Colonic mucosa (tissue), 4 donors: ENCODE results near the gene PAM16. TPM values are rescaled to one million over a fixed set of nuclear protein-coding genes. Genes with fewer than 3 reads are reported as not detected.
"Not testable (repeated sequence)": the region's sequence is repeated elsewhere in the genome, so short reads cannot be mapped to it uniquely, and the experiment has no call there.

ENCODE experiments used
- DNase-seq: peaks from one replicate; pipeline ENCODE4 v3.0.0-alpha.2; 2020
- H3K27ac ChIP-seq: fragments of 200-600 bp; one replicate; pipeline ENCODE4 v1.8.0; 2021
- H3K27me3 ChIP-seq: fragments of 200-600 bp; one replicate; pipeline ENCODE4 v1.8.0; 2021
- H3K36me3 ChIP-seq: fragments of 200-600 bp; one replicate; pipeline ENCODE4 v1.8.0; 2021
- H3K4me1 ChIP-seq: fragments of 200-600 bp; one replicate; pipeline ENCODE4 v1.8.0; 2021; ENCODE audit warnings: mild to moderate bottlenecking
- H3K4me3 ChIP-seq: fragments of 200-600 bp; one replicate; pipeline ENCODE4 v1.8.0; 2021
- H3K9ac ChIP-seq, 2 donors: one replicate each; pipeline ENCODE4 v1.7.0; 2013; ENCODE audit warnings: control low read depth in 2 of 2, low read depth in 2 of 2, low read length in 2 of 2
- H3K9me3 ChIP-seq: fragments of 200-600 bp; one replicate; pipeline ENCODE4 v1.8.0; 2021
- intact Hi-C: fragments of 100-400 bp; cut with DNase I; formaldehyde crosslinking; loops from one replicate; pipeline ENCODE4 v1.14.1; 2022
- total RNA-seq, 2 donors: library from RNA; stranded (reverse); fragmentation: NEBNext Ultra II Directional in 1 of 2; extraction: Animal tissue kit (Norgen Biotek cat#: 25700) in 1 of 2; gene quantifications; one replicate each; pipeline ENCODE4 v1.2.1, GENCODE V29; 2021
- TF ChIP-seq, protein P1 (sequence below): fragments of 200-600 bp; IDR thresholded peaks from one replicate; pipeline ENCODE4 v1.8.0; 2022; ENCODE audit warnings: antibody characterized with exemption, mild to moderate bottlenecking
- donor health status: healthy.
- donor health status: DM: no; HTN: no; CAD: no.
- donor health status: DM: no; HTN: no; CAD: no.

The PAM16 gene
- total RNA-seq, 2 donors from 2014 or later = 28.2 to 43.6 TPM

- H3K27me3 ChIP-seq = no peaks in the 10 kb centered on the region
- no peaks in the 10 kb centered on the region for H3K4me1 ChIP-seq
- H3K27ac ChIP-seq = no peak overlapping the region
- no peak overlapping the region for H3K4me3 ChIP-seq
- no peaks in the 10 kb centered on the region for H3K9me3 ChIP-seq
- intact Hi-C loops = no loop called here
- H3K36me3 ChIP-seq = no peaks in the 10 kb centered on the region
- TF ChIP-seq, protein P1, sequence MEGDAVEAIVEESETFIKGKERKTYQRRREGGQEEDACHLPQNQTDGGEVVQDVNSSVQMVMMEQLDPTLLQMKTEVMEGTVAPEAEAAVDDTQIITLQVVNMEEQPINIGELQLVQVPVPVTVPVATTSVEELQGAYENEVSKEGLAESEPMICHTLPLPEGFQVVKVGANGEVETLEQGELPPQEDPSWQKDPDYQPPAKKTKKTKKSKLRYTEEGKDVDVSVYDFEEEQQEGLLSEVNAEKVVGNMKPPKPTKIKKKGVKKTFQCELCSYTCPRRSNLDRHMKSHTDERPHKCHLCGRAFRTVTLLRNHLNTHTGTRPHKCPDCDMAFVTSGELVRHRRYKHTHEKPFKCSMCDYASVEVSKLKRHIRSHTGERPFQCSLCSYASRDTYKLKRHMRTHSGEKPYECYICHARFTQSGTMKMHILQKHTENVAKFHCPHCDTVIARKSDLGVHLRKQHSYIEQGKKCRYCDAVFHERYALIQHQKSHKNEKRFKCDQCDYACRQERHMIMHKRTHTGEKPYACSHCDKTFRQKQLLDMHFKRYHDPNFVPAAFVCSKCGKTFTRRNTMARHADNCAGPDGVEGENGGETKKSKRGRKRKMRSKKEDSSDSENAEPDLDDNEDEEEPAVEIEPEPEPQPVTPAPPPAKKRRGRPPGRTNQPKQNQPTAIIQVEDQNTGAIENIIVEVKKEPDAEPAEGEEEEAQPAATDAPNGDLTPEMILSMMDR = no peak
- DNase-seq = no peak
- H3K9ac ChIP-seq = no peak overlapping the region
Measured at GRCh38 chr16:4338712-4339299, 12.3 kb downstream of the PAM16 start.

DNA sequence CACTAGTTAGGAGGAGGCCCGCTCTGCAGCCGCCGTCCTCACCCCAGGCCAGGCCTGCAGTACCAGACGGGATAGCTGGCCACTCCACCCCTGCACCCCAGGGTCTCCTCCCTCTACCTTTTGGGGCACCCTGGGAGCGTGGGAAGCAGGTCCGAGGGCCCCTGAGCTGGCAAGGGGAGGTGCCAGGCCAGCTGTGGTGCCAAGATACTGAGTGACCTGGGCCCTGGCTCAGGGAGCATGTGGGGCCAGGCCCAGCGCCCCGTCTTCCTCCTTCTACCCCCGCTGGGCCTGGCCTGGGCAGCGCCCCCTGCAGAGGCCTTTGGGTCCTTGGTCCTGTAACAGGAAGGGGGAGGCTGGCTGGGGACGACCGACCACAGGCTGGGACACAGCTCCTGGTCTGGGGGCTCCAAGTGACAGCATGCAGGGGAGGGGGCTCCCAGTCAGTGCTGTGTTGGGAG is 13.0 kb downstream of the PAM16 start:
- H3K4me1 ChIP-seq = no peaks in the 10 kb centered on the region
- TF ChIP-seq, protein P1 = no peak
- intact Hi-C loops = no loop called here
- H3K27ac ChIP-seq = no peak overlapping the region
- DNase-seq = no peak
- no peaks in the 10 kb centered on the region for H3K9me3 ChIP-seq
- no peak overlapping the region for H3K4me3 ChIP-seq
- no peaks in the 10 kb centered on the region for H3K36me3 ChIP-seq
- H3K27me3 ChIP-seq = no peaks in the 10 kb centered on the region
- no peak overlapping the region for H3K9ac ChIP-seq

- no peak for DNase-seq
- Histone ChIP-seq H3K9ac (no peak overlapping the region), H3K36me3 (no peaks in the 10 kb centered on the region), H3K27ac (no peak overlapping the region), H3K9me3 (no peaks in the 10 kb centered on the region), H3K4me1 (no peaks in the 10 kb centered on the region), H3K27me3 (no peaks in the 10 kb centered on the region), H3K4me3 (no peak overlapping the region)
- intact Hi-C loops = no loop called here
- TF ChIP-seq, protein P1 = no peak
Measured at GRCh38 chr16:4337540-4338088, 13.5 kb downstream of the PAM16 start.

DNA sequence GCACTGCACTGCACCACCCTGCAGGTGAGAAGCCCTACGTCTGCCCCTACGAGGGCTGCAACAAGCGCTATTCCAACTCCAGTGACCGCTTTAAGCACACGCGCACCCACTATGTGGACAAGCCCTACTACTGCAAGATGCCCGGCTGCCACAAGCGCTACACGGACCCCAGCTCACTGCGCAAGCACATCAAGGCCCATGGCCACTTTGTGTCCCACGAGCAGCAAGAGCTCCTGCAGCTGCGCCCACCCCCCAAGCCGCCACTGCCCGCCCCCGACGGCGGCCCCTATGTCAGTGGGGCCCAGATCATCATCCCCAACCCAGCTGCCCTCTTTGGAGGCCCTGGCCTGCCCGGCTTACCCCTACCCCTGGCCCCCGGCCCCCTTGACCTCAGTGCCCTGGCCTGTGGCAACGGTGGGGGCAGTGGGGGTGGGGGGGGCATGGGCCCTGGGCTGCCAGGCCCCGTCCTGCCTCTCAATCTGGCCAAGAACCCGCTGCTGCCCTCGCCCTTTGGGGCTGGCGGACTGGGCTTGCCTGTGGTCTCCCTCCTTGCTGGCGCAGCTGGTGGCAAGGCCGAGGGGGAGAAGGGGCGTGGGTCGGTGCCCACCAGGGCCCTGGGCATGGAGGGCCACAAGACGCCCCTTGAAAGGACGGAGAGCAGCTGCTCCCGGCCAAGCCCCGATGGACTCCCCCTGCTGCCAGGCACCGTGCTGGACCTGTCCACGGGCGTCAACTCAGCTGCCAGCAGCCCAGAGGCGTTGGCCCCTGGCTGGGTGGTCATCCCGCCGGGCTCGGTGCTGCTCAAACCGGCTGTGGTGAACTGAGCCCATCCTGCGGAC is 14.2 kb downstream of the PAM16 start:
- Histone ChIP-seq H3K9ac (no peak overlapping the region), H3K27me3 (no peaks in the 10 kb centered on the region), H3K9me3 (no peaks in the 10 kb centered on the region), H3K4me3 (no peak overlapping the region), H3K27ac (no peak overlapping the region), H3K4me1 (no peaks in the 10 kb centered on the region), H3K36me3 (no peaks in the 10 kb centered on the region)
- TF ChIP-seq, protein P1 = no peak
- intact Hi-C loops = no loop called here
- no peak for DNase-seq

DNA sequence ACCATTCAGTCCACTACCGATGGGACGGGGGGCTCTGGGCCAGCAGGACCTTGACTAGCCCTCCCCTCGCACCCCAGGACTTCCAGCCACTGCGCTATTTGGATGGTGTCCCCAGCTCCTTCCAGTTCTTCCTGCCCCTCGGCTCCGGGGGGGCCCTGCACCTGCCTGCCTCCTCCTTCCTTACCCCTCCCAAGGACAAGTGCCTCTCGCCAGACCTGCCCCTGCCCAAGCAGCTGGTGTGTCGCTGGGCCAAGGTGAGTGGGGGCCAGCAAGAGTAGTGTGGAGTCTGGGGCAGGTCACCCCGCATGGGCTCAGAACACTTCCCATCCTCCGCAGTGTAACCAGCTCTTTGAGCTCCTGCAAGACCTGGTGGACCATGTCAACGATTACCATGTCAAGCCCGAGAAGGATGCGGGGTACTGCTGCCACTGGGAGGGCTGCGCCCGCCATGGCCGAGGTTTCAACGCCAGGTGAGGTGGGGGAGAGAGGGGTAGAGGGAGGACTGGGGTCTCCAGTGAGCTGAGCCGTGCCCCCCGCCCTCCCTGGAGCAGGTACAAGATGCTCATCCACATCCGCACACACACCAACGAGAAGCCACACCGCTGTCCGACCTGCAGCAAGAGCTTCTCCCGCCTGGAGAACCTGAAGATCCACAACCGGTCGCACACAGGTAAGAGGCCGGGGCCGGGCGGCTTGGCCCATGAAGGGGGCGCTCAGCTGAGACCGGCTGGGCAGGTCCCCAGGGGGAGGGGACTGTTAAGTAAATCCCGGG is 16.2 kb downstream of the PAM16 start:
- H3K4me3 ChIP-seq = no peak overlapping the region
- H3K9me3 ChIP-seq = no peaks in the 10 kb centered on the region
- H3K36me3 ChIP-seq = no peaks in the 10 kb centered on the region
- DNase-seq = no peak
- intact Hi-C loops = no loop called here
- TF ChIP-seq, protein P1 = no peak
- H3K27me3 ChIP-seq = no peaks in the 10 kb centered on the region
- no peak overlapping the region for H3K27ac ChIP-seq
- no peaks in the 10 kb centered on the region for H3K4me1 ChIP-seq
- H3K9ac ChIP-seq = no peak overlapping the region

- not testable (repeated sequence) for H3K36me3 ChIP-seq, H3K4me1 ChIP-seq
Measured at GRCh38 chr16:4333714-4334113, 17.4 kb downstream of the PAM16 start.

More at GRCh38 chr16:4333714-4334113, 17.4 kb downstream of the PAM16 start:
- H3K27me3 ChIP-seq, H3K27ac ChIP-seq, H3K4me3 ChIP-seq, H3K9me3 ChIP-seq, intact Hi-C loops, DNase-seq, H3K9ac ChIP-seq: not testable (repeated sequence)
